SKM-1 (cell line): ENCODE data around the gene SLC18A2.

Source experiments
- DNase-seq: peaks from one replicate; lab custom pipeline; 2025; ENCODE audit not compliant: unreplicated experiment; lab: John Stamatoyannopoulos, UW

SLC18A2 gene

GRCh38 chr10:117306674-117307073, 65.8 kb downstream of the SLC18A2 start:
- no peak for DNase-seq

GRCh38 chr10:117311261-117311660, 70.3 kb downstream of the SLC18A2 start:
- DNase-seq: no peak

- no peak for DNase-seq
Measured at GRCh38 chr10:117312430-117312829, 71.5 kb downstream of the SLC18A2 start.

GRCh38 chr10:117313641-117314040, 72.7 kb downstream of the SLC18A2 start:
- no peak for DNase-seq

- no peak for DNase-seq
Measured at GRCh38 chr10:117316701-117317100, 75.8 kb downstream of the SLC18A2 start.

- DNase-seq: no peak
Measured at GRCh38 chr10:117318909-117319308, 78.0 kb downstream of the SLC18A2 start.

- DNase-seq: peak; percentile 8
Measured at GRCh38 chr10:117320050-117320665, 79.2 kb downstream of the SLC18A2 start.

GRCh38 chr10:117322260-117322659, 81.3 kb downstream of the SLC18A2 start:
- DNase-seq: no peak

GRCh38 chr10:117324367-117324766, 83.5 kb downstream of the SLC18A2 start:
- no peak for DNase-seq

GRCh38 chr10:117327262-117327661, 86.3 kb downstream of the SLC18A2 start:
- no peak for DNase-seq
